LNCaP clone FGC (cell line): ENCODE data around the gene GPBAR1.

Source experiments
- DNase-seq: peaks from one replicate; pipeline ENCODE4 v3.0.0-alpha.2; 2011; ENCODE audit warnings: low read depth
- H3K4me3 ChIP-seq: 2 replicates; pipeline ENCODE4 v1.5.1; 2011; ENCODE audit warnings: mild to moderate bottlenecking, low read depth, low read length, control low read depth
- TF ChIP-seq, protein P1 (sequence below): IDR thresholded peaks from 2 replicates; pipeline ENCODE4 v1.5.1; 2012; ENCODE audit warnings: mild to moderate bottlenecking; ENCODE audit not compliant: control insufficient read depth, insufficient read depth; ENCODE audit errors: extremely low read depth

The GPBAR1 gene

DNA sequence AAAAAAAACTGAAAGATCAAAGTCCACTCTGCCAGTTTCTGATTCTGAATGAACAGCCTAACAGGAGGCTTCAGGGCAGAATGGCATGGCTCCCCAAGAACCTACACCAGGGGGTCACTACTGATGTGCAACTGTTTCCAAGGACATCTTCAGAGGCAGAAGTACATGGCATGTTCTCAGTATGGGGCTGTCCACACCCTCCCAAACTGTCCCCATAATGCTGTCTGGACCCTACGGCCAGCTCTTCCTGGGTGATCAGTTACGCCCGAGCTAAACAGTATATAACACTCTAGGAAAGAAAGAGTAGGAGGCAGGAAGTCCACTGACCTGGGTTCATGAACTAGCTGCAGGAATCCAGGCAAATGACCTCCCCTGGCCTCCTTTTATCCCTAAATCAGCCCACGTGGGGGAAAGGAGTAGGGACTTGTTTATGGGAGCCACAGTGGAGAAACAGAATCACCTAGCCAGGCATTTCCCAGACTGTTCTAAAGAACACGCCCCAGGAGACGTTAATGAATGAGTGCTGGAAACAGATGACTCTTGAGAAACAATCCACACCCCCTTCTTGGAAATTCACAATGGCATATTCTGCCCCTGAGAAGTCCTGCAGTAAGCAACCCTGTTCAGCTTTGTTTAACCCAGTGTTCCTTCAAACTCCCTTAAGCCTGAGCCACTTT, 29.0 kb downstream of the GPBAR1 start:
- TF ChIP-seq, protein P1, sequence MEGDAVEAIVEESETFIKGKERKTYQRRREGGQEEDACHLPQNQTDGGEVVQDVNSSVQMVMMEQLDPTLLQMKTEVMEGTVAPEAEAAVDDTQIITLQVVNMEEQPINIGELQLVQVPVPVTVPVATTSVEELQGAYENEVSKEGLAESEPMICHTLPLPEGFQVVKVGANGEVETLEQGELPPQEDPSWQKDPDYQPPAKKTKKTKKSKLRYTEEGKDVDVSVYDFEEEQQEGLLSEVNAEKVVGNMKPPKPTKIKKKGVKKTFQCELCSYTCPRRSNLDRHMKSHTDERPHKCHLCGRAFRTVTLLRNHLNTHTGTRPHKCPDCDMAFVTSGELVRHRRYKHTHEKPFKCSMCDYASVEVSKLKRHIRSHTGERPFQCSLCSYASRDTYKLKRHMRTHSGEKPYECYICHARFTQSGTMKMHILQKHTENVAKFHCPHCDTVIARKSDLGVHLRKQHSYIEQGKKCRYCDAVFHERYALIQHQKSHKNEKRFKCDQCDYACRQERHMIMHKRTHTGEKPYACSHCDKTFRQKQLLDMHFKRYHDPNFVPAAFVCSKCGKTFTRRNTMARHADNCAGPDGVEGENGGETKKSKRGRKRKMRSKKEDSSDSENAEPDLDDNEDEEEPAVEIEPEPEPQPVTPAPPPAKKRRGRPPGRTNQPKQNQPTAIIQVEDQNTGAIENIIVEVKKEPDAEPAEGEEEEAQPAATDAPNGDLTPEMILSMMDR: no peak
- H3K4me3 ChIP-seq: no peak overlapping the region
- no peak for DNase-seq

DNA sequence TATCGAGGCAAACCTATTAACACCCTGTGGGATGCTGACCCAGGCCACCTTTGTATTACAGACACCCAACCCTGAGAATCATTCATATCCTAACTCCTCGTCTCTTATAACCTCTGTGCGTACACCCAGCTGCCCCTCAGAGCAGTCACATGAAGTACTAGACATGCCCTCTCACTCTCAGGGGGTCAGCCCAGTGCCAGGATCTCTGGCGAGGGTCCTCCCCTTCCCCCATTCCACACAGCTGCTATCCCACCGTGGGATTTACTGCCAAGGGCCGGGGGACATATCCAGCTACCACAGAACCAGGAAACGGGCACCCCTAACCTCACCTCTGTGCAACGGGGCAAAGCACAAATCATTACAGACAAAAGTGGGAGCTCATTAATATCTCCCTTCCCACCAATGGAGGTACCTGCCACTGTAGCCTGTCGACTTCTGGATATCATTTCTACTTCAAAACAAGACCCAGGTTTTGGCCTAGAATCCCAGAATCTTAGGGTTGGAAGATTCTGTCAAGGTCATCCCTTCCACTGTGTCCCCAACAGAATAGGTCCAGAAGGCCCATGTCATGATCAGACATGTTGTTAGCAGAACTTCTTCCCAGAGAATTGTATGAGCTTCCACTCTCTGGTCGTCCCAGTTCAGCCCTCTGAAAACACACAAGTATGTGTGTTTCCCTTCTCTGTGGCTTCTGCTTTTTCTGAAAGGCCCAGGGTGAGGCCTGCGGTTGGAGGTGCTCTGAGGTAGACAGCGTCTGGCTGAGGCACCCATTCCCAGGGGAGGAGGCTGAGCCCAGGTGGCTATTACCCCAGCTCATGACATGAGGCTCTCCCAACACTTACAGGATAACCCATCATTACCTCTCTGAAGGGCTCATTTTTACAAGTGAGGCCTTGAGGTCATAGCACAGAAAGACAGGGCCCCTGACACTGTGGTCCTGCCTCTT, 29.8 kb downstream of the GPBAR1 start:
- H3K4me3 ChIP-seq: peak overlapping the region; percentile 81
- TF ChIP-seq, protein P1: no peak
- no peak for DNase-seq

DNA sequence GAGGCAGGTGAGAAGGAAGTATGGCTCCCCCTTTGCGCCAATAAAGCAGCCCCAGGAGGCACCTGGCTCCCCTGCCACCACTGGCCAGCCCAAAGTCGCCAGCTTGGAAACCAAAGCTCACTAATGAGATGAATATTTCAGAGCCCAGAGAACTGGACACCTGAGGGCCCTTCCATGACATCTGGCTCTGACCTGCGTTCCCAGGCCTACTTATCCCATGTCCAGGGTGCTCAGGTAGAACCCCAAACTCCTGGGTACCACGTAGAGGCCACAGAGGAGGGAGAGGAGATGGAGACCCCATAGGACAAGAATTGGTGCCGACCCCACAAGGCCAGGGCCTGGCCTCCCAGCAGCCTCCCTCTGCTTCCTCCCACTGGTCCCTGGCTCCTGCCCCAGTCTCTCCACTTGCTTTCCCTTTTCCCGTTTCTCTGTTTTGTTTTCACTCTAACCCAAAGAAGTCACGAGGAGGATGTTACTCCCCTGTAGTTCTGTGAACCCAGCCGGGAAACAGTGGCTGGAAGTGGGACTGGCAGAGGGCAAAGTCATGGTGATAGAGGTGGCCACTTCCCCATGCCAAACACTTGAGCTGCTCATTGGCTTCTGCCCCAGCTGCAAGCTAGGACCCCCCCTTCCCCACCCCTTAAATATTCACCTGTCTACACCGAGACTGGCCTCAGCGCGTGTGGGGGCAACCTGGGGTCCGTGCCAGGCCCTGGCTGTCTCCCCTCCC, 30.7 kb downstream of the GPBAR1 start:
- TF ChIP-seq, protein P1: no peak
- peak overlapping the region; percentile 81 for H3K4me3 ChIP-seq
- no peak for DNase-seq

DNA sequence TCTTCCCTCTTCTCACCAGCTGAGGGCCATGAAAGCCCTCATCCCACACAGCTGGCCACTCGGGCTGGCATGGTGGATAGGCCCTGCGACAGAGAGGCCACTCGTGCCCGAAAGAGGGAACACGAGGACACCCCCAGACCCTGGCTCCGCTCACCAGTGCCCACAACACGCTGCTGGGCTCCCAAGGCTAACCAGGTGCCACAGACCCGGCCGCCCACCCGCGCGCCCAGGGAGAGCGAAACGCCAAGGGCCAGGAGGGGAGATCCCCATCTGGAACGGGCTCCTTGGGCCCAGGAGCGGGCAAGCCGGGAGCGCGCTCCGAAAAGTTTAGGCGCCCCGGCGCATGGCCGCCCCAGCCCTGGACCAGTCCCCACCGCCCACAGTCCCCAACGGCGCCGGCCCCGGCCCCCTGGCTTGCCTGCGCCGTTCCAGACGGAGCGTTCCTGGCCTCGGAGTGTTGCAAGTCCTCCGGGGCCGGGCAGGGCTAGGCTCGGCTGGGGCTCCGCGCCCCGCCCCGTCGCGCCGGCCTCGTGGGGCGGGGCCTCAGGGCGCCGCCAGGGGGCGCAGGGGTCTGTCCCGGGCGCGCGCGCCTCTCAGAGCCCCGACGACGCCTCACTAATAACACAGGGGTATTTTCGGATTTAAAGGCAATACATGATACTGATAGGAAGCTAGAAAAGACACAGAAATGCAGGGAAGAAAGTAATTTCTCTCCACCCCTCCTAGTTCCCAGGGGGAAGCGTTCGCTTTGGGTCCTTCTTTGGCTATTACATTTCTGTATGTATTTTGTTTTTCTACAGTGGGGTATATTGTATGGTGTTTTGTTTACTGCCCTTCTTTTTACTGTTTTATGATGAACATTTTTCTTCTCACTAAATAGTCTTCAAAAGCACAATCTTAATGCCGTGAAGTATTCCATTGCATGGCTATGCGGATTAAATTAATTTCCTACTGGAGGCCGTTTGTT, 31.5 kb downstream of the GPBAR1 start, which contains the start of gene TMBIM1:
TMBIM1 (minus strand) TSS at position 456 of the 967 bp plus-strand sequence. CDS start 10,362 bp downstream, outside the sequence.
- H3K4me3 ChIP-seq: peak within 1 kb of the TSS; percentile 81
- TF ChIP-seq, protein P1: peak; percentile 56
- DNase-seq: no peak

DNA sequence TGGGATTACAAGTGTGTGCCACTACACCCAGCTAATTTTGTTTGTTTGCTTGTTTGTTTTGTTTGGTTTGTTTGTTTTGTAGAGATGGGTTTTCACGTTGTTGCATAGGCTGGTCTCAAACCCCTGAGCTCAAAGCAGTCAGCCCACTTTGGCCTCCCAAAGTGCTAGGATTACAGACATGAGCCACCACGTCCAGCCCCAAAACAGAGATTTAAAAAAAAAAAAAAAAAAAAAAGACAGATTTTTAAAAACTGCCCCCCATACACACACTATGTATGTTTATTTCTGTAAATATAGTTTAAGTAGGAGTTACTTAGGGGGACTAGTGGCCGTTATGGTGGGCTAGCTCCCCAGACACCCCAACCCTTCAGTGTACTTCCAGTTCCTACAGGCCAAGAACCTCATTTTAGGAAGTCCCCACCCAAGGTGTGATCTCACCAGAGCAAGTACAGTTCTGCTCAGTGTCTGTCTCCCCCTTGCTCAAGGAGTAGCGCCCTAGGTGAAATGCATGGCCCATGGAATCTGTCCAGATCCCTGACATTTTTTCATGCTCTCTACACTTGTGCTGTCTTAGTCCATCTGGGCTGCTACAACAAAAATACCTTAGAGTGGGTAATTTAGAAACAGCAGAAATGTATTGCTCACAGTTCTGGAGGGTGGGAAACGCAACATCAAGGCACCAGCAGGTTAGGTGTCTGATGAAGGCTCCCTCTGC, 33.1 kb downstream of the GPBAR1 start:
- DNase-seq: no peak
- TF ChIP-seq, protein P1: no peak
- no peak overlapping the region for H3K4me3 ChIP-seq
